ENCODE results near the gene KPNB1. TPM values are rescaled to one million over a fixed set of nuclear protein-coding genes. Genes with fewer than 3 reads are reported as not detected.

Gene KPNB1
- total and polyA plus RNA-seq, 4 donors = 40.1 to 258 (median 158) TPM

- WGBS, 2 donors = 53 to 54% methylated on average over 2 of the region's 2 CpGs
- Histone ChIP-seq H3K36me3 (ENCODE audit: control insufficient read depth in 4 of 4, insufficient read depth in 4 of 4, low read length in 4 of 4) (peaks cover 0 to 8% (median 5%) of the 10 kb centered on the region in 4 donors), H3K9me3 (ENCODE audit: control insufficient read depth in 4 of 4, insufficient read depth in 3 of 4, low read length in 3 of 4) (no peaks in the 10 kb centered on the region), H3K4me3 (no peak overlapping the region), H3K27me3 (ENCODE audit: control insufficient read depth in 3 of 3, insufficient read depth in 3 of 3, low read length in 2 of 3) (no peaks in the 10 kb centered on the region), H3K4me1 (ENCODE audit: control insufficient read depth in 5 of 5, insufficient read depth in 5 of 5, low read length in 5 of 5) (peaks cover 0 to 28% (median 11%) of the 10 kb centered on the region in 5 donors), H3K27ac (ENCODE audit: low read depth in 1 of 2, low read length in 1 of 2) (no peak overlapping the region), H3K9ac (ENCODE audit: insufficient read depth in 1 of 2, low read length in 2 of 2) (no peak overlapping the region)
- ATAC-seq (ENCODE audit: insufficient read depth, low FRiP score) = no peak
- DNase-seq = no peak
- TF ChIP-seq, protein P1, sequence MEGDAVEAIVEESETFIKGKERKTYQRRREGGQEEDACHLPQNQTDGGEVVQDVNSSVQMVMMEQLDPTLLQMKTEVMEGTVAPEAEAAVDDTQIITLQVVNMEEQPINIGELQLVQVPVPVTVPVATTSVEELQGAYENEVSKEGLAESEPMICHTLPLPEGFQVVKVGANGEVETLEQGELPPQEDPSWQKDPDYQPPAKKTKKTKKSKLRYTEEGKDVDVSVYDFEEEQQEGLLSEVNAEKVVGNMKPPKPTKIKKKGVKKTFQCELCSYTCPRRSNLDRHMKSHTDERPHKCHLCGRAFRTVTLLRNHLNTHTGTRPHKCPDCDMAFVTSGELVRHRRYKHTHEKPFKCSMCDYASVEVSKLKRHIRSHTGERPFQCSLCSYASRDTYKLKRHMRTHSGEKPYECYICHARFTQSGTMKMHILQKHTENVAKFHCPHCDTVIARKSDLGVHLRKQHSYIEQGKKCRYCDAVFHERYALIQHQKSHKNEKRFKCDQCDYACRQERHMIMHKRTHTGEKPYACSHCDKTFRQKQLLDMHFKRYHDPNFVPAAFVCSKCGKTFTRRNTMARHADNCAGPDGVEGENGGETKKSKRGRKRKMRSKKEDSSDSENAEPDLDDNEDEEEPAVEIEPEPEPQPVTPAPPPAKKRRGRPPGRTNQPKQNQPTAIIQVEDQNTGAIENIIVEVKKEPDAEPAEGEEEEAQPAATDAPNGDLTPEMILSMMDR (IDR thresholded peaks at IDR 0.05; ENCODE audit: control extremely low read depth, extremely low read depth) = no peak
These were observed 42.6 kb downstream of the KPNB1 start for GRCh38 chr17:47692137-47692894.

DNA sequence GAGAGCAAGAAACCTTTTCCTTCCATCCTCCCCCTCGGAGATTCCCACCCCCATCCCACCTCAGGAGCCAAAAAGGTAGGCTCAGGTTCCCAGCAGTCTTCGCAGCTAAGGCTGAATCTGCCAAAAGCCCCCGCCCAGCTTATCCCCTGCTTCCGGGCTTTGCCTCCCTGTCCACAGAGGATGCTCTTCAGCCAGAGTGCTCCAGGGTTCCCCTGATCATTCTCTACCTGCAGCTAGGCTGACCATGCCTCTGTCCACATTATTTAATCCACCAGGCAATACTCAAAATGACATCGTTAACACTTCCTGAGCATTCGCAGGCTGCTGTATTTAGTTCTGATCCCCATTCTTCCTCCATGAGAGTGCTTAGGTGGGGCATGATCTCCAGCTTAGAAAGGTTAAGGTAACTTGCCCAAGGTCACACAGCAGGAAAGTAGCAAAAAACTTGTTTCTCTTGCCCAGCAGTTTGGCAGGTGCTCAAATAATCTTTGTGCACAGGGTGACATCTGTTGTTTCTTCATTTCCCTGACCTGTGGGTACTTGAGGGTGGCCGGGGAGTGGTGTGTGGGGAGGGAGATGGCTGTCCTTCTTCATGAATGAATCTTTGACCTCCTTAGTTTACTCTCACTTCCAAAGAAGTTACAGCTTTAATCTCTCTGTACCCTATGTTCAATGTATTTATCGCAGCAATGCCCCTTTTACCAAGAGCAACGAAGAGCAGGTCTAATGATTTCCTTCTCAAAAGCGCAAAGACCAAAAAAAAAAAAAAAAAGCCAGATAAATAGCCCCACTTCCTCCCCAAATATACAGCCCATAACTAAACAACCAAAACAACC is 43.4 kb downstream of the KPNB1 start:
- peaks cover 0 to 9% (median 5%) of the 10 kb centered on the region in 4 donors for H3K36me3 ChIP-seq (ENCODE audit: control insufficient read depth in 4 of 4, insufficient read depth in 4 of 4, low read length in 4 of 4)
- no peaks in the 10 kb centered on the region for H3K9me3 ChIP-seq (ENCODE audit: control insufficient read depth in 4 of 4, insufficient read depth in 3 of 4, low read length in 3 of 4)
- ATAC-seq (ENCODE audit: insufficient read depth, low FRiP score) (no peak), DNase-seq (peak in 1 of 3 donors; percentile 25)
- H3K4me3 ChIP-seq = peak overlapping the region; percentile 55
- peak overlapping the region in 1 of 2 donors; percentile 54 for H3K9ac ChIP-seq (ENCODE audit: insufficient read depth in 1 of 2, low read length in 2 of 2)
- H3K27me3 ChIP-seq (ENCODE audit: control insufficient read depth in 3 of 3, insufficient read depth in 3 of 3, low read length in 2 of 3) = no peaks in the 10 kb centered on the region
- peak overlapping the region; percentile 52 to 77 for H3K27ac ChIP-seq (ENCODE audit: low read depth in 1 of 2, low read length in 1 of 2)
- TF ChIP-seq, protein P1 (IDR thresholded peaks at IDR 0.05; ENCODE audit: control extremely low read depth, extremely low read depth) = no peak
- H3K4me1 ChIP-seq (ENCODE audit: control insufficient read depth in 5 of 5, insufficient read depth in 5 of 5, low read length in 5 of 5) = peaks cover 0 to 28% (median 11%) of the 10 kb centered on the region in 5 donors
- 20 to 22% methylated on average over 10 of the region's 10 CpGs for WGBS, 2 donors

- DNase-seq = peak; percentile 93 to 94 (median 93)
These were observed 44.2 kb downstream of the KPNB1 start, which contains the start of gene TBKBP1 for GRCh38 chr17:47693731-47694580. Gene TBKBP1, plus strand, starts transcription at chr17:47694161. Its CDS starts 1,952 bp downstream, at chr17:47696113.

More at GRCh38 chr17:47693731-47694580, 44.2 kb downstream of the KPNB1 start, which contains the start of gene TBKBP1:
- Histone ChIP-seq H3K27ac (ENCODE audit: low read depth in 1 of 2, low read length in 1 of 2) (peak within 1 kb of the TSS; percentile 77 to 89), H3K27me3 (ENCODE audit: control insufficient read depth in 3 of 3, insufficient read depth in 3 of 3, low read length in 2 of 3) (no peaks in the 10 kb centered on the region), H3K9me3 (ENCODE audit: control insufficient read depth in 4 of 4, insufficient read depth in 3 of 4, low read length in 3 of 4) (no peaks in the 10 kb centered on the region), H3K36me3 (ENCODE audit: control insufficient read depth in 4 of 4, insufficient read depth in 4 of 4, low read length in 4 of 4) (peaks cover 0 to 12% (median 8%) of the 10 kb centered on the region in 4 donors), H3K4me3 (peak within 1 kb of the TSS; percentile 64), H3K9ac (ENCODE audit: insufficient read depth in 1 of 2, low read length in 2 of 2) (peak within 1 kb of the TSS in 1 of 2 donors; percentile 54), H3K4me1 (ENCODE audit: control insufficient read depth in 5 of 5, insufficient read depth in 5 of 5, low read length in 5 of 5) (peaks cover 0 to 28% (median 11%) of the 10 kb centered on the region in 5 donors)
- 0% methylated on average over 48 to 86 of the region's 87 CpGs for WGBS, 2 donors
- TF ChIP-seq, protein P1 (IDR thresholded peaks at IDR 0.05; ENCODE audit: control extremely low read depth, extremely low read depth) = no peak
- peak; percentile 10 for ATAC-seq (ENCODE audit: insufficient read depth, low FRiP score)

All from lung (tissue), 12 donors.